Mesodermal cell (in vitro differentiated cells): Measurements from ENCODE around the gene DENND5A.

Source experiments
- H3K27ac ChIP-seq: 2 replicates; pipeline ENCODE4 v1.7.0; 2013; ENCODE audit warnings: mild to moderate bottlenecking, low read depth, low read length, moderate library complexity; ENCODE audit not compliant: severe bottlenecking
- H3K36me3 ChIP-seq: 2 replicates; pipeline ENCODE4 v1.7.1; 2013; ENCODE audit warnings: mild to moderate bottlenecking, low read length, moderate library complexity; ENCODE audit not compliant: control insufficient read depth, insufficient read depth
- H3K4me1 ChIP-seq: one replicate; pipeline ENCODE4 v1.7.1; 2013; ENCODE audit warnings: mild to moderate bottlenecking, low read length; ENCODE audit not compliant: insufficient read depth, control insufficient read depth, poor library complexity, severe bottlenecking
- H3K4me3 ChIP-seq: 2 replicates; pipeline ENCODE4 v1.7.0; 2013; ENCODE audit warnings: low read length, control low read depth, mild to moderate bottlenecking; ENCODE audit not compliant: insufficient read depth, poor library complexity, severe bottlenecking; ENCODE audit errors: extremely low read depth
- H3K9me3 ChIP-seq: 2 replicates; pipeline ENCODE4 v1.7.1; 2013; ENCODE audit warnings: mild to moderate bottlenecking, low read length, moderate library complexity; ENCODE audit not compliant: control insufficient read depth
- WGBS, 2 experiments: methylation state at CpG; one replicate each; pipeline ENCODE4 v1.1.5; 2013; ENCODE audit warnings: missing lambda C conversion rate in 2 of 2; ENCODE audit not compliant: insufficient coverage in 2 of 2; 5-methylcytosine and 5-hydroxymethylcytosine counted together

The DENND5A gene

GRCh38 chr11:9089636-9090035 lies 175.5 kb downstream of the DENND5A start:
- Histone ChIP-seq H3K4me1 (peaks cover 3% of the 10 kb centered on the region), H3K36me3 (no peaks in the 10 kb centered on the region), H3K27ac (no peak overlapping the region), H3K4me3 (no peak overlapping the region), H3K9me3 (no peaks in the 10 kb centered on the region)
- 83 to 86% methylated on average over 4 of the region's 6 CpGs for WGBS, 2 experiments

GRCh38 chr11:9089061-9089460 lies 176.1 kb downstream of the DENND5A start:
- Histone ChIP-seq H3K4me1 (peaks cover 3% of the 10 kb centered on the region), H3K9me3 (no peaks in the 10 kb centered on the region), H3K4me3 (no peak overlapping the region), H3K36me3 (no peaks in the 10 kb centered on the region), H3K27ac (no peak overlapping the region)
- 88 to 93% methylated on average over 2 to 3 of the region's 3 CpGs for WGBS, 2 experiments
